NCI-H2196 (cell line): ENCODE measurements around the gene DPEP1.
"Not testable (repeated sequence)": the region's sequence is repeated elsewhere in the genome, so short reads cannot be mapped to it uniquely, and the experiment has no call there.

Experiments used
- DNase-seq: peaks from one replicate; lab custom pipeline; 2025; ENCODE audit not compliant: unreplicated experiment; lab: John Stamatoyannopoulos, UW

The DPEP1 gene

DNA sequence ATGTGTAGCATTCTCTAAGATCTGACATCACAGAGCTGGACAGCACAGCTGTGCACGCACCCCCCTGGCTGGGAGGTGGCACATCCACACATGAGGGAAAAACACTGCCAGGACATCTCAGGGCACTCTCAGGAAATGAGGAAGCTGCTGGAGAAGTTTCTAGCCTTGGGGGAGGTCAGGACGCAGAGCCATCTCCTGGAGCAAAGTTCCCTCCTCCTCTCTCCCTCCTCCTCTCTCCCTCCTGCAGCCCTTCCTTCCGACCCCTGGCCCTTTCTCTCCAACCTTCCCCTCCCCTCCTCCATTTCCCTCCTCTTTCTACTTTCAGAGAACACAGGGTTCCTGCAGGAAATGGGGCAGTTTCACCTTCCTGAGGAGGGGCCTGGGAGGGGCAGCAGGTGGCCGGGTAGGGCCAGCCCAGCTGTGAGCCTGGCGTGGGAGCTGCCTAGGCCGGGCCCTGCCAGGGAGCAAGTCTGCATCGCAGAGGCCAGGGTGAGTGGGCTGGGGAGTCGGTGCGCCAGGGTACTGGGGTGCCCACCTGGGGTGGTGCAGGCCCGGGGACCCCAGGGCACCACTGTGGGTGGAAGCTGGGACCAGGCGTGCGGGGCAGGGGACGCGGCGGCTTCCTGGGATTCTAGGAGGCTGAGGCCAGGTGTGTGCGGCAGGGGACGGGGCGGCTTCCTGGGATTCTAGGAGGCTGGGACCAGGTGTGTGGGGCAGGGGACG lies at the start of gene DPEP1:
Gene DPEP1, plus strand, starts transcription at position 412 of the 723 bp plus-strand sequence. CDS start 16,769 bp downstream, outside the sequence.
- no peak for DNase-seq

DNA sequence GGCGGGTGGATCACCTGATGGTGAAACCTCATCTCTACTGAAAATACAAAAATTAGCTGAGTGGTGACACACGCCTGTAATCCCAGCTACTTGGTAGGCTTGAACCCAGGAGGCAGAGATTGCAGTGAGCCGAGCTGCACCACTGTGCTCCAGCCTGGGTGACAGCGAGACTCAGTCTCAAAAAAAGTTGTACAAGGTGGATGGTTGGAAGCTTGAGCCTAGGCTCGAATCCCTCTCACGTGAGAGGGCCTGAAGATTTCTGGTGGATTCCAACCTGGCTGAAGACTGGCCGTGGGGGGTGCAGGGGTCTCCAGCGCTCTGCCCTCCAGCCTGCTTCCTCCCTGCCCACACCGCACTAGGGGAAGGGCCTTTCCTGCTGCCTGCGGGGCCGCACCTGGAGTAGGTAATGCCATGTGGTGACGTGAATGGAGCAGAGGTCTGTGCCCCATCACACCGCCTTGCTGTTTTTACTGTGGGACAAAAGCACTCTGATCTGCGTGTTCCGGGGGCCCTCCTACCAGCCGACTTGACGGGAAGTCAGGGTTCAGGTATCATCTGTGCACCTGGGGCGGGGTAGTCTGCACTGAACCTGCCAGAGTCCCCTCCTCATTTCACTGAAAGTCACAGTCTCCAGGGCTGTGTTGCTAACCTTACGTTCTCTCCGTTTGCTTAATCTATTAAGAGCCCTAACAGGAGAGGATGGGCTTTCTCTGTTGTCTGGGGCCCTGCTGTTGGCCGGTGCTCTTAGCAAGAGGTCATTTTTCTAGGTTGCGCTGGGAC lies 48.8 kb upstream of the DPEP1 start:
- no peak for DNase-seq

DNA sequence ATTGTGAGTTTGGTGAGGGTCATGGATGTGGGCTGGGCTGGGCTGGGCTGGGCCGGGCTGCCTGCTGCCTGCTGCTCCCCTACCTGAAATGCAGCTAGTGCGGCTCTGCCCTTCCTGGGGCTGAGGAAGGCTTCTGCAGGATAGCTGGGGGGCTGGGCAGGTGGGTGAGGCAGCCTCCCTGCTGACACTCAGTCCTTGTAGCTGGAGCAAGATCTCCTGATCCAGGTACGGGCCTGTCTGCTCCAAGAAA lies 48.3 kb upstream of the DPEP1 start:
- DNase-seq = no peak

DNA sequence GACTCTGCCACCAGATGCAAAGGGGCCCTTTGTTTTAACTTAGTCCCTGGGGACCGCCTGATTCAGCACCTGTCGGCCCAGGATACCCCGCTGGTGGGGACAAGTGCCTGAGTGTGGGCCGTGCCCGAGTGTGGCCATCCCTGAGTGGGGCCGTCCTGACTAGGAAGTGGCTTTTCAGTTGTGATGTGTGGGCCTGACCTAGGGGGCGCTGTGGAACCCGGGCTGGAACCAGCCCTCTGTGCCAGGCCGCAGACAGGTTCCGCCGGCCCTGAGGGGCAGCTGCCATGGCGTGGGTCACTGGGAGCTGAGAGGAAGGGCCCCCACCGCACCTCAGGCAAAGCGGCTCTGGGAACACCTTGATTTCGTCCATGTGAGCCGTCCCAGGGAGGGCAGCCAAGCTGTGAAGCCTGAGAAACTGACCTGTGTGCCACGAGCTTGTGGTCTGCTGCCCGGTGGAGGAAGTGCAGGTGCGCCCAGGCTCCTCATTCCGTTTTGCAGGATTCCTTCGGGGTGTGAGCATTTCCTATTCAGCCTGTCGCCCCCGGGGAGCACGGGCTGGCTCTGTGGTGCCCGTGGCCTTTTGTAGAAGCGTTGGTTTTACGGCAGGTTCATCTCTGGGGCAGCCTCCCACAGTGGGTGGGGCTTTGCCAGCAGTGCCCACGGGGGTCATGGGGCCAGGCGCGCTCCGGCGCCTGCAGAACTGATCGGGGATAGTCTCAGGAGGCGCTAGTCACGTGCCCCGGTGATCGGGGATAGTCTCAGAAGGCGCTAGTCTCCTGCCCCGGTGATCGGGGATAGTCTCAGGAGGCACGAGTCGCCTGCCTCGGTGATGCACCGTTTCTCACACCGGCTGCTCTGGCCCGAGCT lies 47.7 kb upstream of the DPEP1 start:
- DNase-seq = no peak

DNA sequence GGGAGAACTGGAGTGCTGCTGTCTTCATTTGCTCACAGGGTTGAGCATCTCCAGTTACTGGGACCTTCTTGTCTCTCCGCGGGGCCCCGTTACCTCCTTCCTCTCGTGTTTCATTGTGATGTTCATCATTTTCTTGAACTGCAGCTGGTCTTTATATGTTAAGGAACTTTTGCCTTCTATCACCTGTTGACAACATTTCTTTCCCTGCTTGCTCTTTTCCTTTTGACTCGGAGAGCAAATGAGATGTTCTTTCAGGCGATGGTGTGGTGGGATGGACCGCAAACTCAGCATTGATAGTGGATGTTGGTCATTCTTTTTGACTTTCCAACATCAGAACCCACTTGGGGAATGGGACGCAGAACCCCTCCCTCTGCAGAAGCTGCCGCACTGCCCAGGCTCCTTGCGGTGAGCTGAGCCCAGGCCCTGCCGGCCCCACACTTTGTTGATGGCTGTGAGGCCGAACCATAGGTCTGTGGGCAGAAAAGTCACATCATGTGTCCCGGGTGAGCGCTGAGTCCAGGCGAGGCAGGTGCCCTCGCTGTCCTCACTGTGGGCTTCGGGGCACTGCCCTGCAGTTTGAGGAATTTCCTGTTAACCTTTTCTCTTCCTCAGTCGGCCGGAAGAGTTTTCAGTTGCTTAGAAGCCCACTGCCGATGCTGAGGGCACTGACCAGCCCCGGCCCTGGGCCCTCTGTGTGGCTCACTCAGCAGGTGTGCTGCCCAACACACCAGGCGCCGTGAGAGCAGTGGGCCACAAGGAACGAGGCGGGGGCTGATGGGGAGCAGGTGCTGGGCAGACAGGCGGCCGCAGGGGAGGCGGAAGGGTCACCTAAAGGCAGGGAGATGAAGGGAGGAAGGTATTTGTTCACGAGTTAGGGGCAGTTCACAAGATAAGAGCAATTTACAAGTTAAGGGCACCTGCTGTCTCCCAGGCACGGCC lies 45.5 kb upstream of the DPEP1 start:
- DNase-seq = no peak

DNA sequence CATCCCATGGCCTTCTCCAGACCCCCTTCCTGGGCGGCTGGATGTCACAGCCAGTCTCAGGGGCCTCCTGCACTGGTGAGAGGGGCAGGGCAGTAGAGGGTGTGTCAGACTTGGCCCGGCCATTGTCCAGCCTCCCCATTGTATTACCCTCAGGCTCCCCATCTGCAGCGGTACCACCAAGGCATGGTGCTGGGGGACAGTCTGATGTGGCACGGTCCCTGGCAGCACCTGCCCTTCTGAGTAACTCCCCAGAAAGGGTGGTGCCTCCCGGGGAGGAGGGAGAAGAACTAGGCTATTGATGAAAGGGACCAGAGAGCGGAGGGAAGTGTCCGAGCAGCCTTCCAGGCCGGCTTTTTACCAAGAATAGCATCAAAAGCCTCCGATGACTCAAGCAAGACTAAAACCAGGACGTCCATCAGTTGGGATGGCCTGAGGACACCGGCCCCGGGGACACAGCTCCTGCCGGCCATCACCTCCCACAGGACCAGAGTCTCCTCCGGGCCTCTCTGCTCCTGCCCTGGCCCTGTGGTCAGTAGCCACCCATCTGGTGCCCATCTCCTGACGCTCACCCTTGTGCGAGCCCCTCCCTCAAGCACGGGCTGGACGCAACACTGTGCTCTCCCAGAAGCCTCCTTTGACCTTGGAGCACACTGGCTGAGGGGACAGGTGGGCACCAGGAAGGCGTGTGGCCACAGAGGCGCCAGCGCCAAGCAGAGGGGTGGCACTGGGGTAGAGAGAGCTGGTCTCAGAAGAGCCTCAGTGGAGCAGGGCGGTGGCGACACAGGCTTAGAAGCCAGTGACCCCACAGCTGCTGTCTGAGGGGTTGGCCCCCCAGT lies 43.7 kb upstream of the DPEP1 start:
- no peak for DNase-seq

DNA sequence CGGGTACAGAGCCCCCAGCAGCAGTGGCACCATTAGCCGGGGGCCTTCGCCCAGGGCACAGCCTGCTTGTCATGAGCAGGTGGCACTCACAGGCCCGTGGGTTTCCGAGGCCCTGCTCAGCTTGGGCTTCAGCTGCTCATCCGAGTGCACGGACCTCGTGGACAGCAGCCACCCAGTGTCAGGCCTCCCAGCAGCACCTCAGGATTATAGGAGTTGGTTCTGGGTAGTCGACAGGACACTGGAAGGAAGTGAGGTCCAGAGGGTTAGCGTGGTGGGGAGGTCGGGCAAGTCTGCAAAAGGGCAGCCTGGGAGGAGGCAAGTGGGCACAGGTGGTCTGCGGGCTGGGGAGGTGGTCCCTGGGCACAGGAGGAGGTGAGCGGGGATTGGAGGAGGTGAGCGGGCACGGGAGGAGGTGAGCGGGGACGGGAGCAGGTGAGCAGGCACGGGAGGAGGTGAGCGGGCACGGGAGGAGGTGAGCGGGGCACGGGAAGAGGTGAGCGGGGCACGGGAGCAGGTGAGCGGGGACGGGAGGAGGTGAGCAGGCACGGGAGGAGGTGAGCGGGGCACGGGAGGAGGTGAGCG lies 43.0 kb upstream of the DPEP1 start:
- DNase-seq = no peak

DNA sequence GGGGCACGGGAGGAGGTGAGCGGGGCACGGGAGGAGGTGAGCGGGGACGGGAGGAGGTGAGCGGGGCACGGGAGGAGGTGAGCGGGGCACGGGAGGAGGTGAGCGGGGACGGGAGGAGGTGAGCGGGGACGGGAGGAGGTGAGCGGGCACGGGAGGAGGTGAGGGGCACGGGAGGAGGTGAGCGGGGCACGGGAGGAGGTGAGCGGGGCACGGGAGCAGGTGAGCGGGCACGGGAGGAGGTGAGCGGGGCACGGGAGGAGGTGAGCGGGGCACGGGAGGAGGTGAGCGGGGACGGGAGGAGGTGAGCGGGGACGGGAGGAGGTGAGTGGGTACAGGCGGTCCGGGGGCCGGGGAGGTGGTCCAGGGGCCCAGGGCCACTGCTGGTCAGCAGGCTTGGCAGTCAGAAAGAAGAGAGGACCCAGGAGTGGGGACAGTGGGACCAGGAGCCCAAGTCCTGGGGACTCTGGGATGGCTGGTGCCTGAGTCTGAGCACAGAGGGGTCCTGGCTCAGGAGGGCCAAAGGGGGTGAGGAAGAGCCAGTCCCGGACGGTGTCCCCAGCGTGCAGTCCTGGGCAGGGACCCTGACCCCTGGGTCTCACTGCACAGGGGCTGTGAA lies 42.4 kb upstream of the DPEP1 start:
- not testable (repeated sequence) for DNase-seq

DNA sequence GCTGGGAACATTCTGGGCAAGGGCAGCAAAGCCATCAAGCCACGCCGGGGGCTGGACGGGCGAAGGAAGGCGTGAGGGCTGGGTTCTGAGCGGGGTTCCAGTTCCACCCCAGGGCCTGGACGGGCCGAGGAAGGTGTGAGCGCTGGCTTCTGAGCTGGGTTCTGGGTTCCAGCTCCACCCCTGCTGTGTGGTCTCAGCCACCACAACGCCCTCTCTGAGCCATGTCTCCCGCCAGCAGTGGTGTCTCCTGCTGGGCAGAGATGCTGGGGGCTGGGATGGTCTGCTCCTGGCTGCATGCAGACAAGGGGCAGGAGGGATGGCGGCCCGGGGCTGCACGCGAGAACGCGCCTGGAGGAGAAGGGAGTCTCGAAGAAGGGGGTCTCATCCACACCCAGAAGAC lies 41.8 kb upstream of the DPEP1 start:
- no peak for DNase-seq

DNA sequence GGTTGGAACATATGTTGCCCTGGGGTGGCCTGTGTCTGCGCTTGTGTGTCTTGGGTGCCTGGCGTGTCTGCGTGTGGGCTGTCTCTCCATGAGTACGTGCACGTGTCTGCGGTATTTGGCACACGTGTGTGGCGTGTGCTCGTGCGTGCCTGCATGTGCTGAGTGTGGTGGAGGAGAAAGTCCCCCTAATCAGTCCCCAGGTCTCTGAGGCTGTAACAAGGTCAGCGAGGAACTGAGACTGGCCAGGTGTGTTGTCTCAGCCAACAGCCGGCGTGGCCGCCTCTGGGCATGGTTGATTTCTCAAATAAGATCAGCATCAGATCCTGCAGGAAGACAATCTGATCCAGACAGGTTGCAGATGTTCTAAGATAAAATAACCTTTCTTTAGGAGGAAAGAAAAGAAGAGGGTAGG lies 41.4 kb upstream of the DPEP1 start:
- DNase-seq = no peak

DNA sequence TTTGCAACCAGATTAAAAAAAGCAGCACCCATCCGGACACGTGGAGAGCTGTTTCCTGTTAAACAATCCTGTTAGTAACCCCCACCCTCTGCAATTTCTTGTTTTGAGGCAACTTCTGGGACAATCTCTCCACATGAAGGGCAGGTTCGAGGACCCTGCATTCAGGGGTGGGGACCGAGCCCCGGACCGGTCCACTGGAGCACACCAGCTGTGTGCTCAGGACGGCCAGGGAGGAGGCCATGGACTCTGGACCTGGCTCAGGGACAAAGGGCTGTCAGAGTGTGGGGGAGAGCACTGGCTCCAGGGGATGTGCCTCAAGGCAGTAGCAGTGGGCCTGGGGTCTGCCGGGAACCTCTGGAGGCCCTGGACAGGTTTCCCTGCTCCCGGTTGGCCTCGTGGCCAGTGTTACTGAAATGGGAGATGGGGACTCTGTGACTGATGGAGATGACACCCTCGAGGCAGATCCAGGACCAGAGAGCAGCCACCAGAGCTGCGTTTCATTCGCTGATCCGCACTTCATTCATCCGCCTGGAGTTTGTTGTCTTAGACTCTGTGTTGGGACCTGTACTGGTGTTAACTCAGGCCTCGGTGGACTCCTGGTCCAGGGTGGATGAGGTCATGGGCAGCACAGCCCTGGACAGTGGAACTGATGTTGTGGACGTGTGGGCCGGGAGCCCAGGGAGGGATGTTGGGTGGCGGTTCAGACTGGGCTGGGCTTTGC lies 40.8 kb upstream of the DPEP1 start:
- DNase-seq = no peak

DNA sequence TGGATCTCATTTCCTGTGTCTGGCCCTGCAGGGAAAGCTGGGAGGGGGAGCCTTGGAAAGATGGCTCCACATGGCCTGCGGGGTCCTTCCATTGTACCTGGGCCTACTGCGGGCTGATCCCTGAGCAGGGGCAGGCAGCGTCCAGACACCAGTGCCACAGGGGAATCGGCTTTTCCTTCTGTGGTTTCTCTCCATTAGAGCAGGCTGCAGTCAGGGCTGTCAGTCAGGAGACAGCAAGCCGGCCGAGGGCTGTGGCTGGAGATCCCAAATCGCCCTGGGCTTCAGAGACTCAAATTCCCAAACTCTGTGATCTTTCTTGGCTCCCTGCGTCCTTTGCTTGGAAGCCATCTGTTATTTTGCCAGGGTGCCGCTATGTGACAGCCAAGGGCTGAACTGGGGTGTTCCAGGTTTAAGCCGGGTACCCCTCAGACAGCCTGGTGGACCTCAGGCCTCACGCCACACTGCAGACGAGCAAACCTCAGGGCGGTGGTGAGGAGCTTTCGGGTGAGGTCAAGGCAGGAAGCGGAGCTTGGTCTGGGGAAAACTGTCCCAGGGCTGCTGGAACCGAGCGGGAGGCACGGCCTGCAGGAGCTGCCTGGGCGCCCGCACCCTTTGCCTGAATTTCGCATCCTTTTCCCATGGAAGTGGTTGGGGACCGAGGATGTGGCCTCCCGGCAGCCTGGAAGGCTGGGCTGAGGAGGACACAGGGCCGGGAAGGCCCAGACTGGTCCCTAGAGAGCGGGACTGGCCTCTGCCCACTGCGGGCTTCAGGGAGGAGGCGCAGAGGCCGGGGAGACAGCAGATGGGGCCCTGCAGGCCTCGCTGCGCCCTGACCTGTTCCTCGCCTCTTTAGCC lies 39.4 kb upstream of the DPEP1 start:
- DNase-seq = no peak

DNA sequence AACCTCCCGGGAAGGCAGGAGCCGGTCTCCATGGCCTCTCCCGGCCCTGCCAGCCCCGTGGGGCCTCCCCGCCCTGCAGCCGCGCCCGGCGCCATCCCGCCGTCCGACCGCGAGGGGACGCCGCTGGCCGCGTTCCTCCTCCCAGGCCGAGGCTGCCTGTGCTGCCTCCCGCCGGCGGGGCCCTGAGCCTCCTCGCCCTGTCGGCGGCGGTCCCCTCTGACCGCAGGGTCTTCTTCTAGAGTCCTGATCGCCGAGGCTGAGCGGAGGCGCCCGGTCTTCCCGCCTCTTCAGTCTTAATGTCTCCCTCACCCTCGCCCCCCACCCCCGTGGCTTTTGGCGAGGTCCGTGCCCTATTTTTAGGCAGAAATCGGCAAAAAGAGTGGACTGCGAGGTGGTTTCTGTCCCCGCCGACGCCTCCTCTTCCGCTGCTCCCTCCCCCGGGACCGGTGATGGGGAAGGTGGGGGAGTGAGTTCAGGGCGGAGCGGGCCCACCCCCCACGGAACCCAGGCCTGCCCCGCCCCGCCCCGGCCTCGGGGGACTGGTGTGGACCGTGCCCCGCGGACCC lies 38.7 kb upstream of the DPEP1 start:
- no peak for DNase-seq

DNA sequence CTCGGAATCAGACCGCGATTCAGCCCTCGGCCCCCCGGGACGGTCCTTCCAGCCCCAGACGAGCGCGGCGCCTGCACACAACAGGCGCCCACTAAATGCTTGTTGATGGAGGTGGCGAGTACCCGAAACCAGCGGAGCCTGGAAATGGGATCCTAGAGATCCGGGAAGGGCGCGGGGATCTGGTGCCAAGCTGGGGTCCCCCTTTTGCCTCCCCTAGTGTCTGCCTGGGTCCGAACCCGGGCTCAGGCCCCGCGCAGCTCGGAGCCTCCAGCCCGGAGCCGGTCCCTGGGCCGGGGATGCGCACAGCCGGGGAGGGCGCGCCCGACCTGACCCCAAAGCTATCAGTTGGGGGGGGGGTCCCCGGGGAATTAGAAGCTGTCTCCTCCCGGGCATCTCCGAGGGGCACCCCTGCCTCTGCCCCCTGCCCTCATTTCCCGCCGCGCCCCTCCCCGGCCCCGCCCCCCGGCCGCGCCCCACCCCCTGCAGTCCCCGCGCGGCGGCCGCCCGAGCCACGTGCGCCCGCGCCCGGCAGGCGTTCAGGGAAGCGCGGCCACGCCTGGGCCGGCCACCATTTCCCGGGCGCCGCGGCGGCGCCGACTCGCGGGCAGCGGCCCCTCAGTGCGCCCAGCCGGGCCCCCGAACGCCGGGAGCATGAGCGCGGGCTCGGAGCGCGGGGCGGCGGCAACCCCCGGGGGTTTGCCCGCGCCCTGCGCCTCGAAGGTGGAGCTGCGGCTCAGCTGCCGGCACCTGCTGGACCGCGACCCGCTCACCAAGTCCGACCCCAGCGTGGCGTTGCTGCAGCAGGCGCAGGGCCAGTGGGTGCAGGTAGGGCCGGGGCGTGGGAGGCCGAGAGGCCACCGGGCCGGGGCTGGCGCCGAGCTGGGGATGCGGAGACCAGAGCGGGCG lies 37.9 kb upstream of the DPEP1 start, which contains the start of gene CPNE7:
Gene CPNE7, plus strand, starts transcription at position 512 of the 906 bp plus-strand sequence. Its CDS starts 140 bp downstream, at position 652.
- DNase-seq = no peak

DNA sequence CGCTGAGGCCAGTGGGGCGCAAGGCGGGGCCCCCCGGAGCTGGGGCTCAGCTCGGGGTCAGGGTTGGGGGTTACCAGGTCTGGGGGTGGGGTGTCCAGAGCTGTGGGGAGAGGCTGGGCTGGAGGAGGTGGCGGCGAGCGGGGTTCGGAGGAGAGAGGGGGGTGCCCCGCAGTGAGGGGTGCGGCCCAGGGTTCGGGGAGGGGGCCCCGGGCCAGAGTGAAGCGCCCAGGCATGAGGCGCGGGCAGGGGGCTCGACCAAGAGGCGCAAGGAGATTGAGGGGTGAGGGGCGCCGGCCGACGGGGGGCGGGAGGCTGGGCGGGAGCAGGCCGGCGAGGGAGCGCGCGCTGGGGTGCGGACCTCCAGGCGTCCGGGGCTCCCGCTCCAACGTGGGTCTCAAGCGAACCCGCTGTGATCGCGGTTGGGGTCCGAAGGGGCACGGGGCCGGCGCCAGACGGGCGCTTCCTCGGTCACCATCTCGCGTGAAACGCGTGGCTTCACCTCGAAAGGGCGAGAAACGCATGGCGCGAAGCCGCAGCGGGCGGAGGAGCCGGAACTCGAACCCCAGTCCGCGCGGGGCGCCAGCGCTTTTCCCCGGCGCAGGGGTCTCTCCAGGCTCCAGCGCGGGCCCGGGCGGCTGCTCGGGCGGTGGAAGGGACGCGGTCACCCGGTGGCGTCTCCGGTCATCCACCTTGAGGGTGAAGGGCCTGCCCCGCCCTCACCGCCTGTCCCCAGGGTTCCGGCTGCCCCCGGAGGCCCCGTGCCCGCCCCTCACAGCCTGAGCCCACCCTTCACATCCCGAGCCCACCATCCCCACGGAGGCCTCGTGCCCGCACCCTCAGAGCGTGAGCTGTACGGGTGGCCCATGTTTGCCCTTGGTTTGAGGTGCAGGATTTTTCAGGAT lies 37.0 kb upstream of the DPEP1 start:
- DNase-seq = no peak
